ENCODE results near the gene ARIH1. TPM values are rescaled to one million over a fixed set of nuclear protein-coding genes. Genes with fewer than 3 reads are reported as not detected.
A peak's percentile ranks its signal among the peaks of the same experiment; 100 is the strongest.

ARIH1 gene
- total RNA-seq, 1 experiment from 2014 or later = 209 TPM

DNA sequence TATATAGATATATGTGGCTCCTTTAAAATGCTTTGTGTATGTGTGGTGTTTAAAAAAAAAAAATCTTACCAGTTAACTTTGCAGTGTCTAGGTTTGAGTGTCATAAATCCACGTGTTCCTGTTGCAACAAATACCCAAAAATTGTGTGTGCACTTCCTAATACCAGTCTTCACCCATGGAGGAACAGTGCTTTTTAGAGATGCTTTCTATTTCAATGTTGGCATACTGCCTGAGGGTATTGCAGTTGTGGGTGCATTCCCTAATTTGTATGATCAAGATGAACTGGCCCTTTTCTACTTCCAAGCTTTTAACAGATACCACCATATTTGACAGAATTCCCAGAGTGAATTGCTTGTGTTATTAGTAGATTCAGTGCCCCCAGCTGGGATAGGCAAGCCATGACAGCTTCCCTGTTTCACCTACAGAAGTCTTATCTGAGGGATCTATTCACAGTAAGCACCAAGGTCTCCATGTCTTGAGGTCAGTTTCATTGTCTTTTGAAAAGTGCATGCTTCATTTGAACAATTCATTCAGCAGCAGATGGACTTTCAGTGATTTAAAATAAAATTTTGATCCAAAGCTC lies 111.4 kb downstream of the ARIH1 start:
- H3K4me1 ChIP-seq (ENCODE audit: control insufficient read depth in 1 of 2, insufficient read depth in 2 of 2, low read length in 2 of 2) = no peaks in the 10 kb centered on the region
- POLR2A ChIA-PET = interaction anchor here (0.8 kb wide), 1 partner anchor 9 kb away, joined by 3 read pairs; no protein-coding TSS in a partner anchor
- no peak overlapping the region for H3K4me3 ChIP-seq (replicated peaks in 1 of 2; ENCODE audit: low read depth in 1 of 2, low read length in 2 of 2)
- no peaks in the 10 kb centered on the region for H3K9me3 ChIP-seq (ENCODE audit: control insufficient read depth in 1 of 2, insufficient read depth in 1 of 2, low read depth in 1 of 2, low read length in 2 of 2)
- H3K79me2 ChIP-seq (ENCODE audit: insufficient read depth, low read length) = no peaks in the 10 kb centered on the region
- ATAC-seq (peak; percentile 71), DNase-seq (ENCODE audit: low read depth, low spot score) (no peak)
- H3K9me2 ChIP-seq (ENCODE audit: insufficient read depth) = no peaks in the 10 kb centered on the region
- H3K27ac ChIP-seq (ENCODE audit: low read depth, low read length) = no peak overlapping the region
- H3K4me2 ChIP-seq (ENCODE audit: low read length) = no peak overlapping the region
- H3K27me3 ChIP-seq (ENCODE audit: insufficient read depth, low read length) = no peaks in the 10 kb centered on the region
- intact Hi-C loops (cut with micrococcal nuclease) = loop anchor here (10.0 kb wide), 1 partner anchor 271 kb away; no protein-coding TSS in a partner anchor
- no peak overlapping the region for H2AFZ ChIP-seq (ENCODE audit: low read depth, low read length, poor library complexity, severe bottlenecking)
- H4K20me1 ChIP-seq (ENCODE audit: insufficient read depth) = 0 out of 2 replicates have a peak, but pooled peaks cover 2% of the 10 kb centered on the region
- RAD21 ChIA-PET (ENCODE audit: low non-redundant PET in 1 of 2, low total read pairs in 2 of 2, uncharacterized antibody in 2 of 2, unreplicated experiment in 2 of 2) = no interaction called here
- no peak for TF ChIP-seq SRF (IDR thresholded peaks at IDR 0.05; ENCODE audit: low read depth)
- TF ChIP-seq RAD21 (IDR thresholded peaks at IDR 0.05; ENCODE audit: low read depth) = peak; percentile 36
- TF ChIP-seq, protein P1, sequence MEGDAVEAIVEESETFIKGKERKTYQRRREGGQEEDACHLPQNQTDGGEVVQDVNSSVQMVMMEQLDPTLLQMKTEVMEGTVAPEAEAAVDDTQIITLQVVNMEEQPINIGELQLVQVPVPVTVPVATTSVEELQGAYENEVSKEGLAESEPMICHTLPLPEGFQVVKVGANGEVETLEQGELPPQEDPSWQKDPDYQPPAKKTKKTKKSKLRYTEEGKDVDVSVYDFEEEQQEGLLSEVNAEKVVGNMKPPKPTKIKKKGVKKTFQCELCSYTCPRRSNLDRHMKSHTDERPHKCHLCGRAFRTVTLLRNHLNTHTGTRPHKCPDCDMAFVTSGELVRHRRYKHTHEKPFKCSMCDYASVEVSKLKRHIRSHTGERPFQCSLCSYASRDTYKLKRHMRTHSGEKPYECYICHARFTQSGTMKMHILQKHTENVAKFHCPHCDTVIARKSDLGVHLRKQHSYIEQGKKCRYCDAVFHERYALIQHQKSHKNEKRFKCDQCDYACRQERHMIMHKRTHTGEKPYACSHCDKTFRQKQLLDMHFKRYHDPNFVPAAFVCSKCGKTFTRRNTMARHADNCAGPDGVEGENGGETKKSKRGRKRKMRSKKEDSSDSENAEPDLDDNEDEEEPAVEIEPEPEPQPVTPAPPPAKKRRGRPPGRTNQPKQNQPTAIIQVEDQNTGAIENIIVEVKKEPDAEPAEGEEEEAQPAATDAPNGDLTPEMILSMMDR (IDR thresholded peaks at IDR 0.05 in 2 of 3, conservative IDR thresholded peaks at IDR 0.05 in 1 of 3; ENCODE audit: borderline replicate concordance in 1 of 3, insufficient read depth in 1 of 3, low read depth in 2 of 3, low read length in 2 of 3) = peak; percentile 14 to 49 (median 33); a peak in 4 of 6 replicates
- TF ChIP-seq TCF7L2 (IDR thresholded peaks at IDR 0.05; ENCODE audit: borderline replicate concordance, extremely low read depth, insufficient read depth, insufficient read length) = no peak
- TF ChIP-seq ELF1 (IDR thresholded peaks at IDR 0.05; ENCODE audit: borderline replicate concordance, low read depth) = no peak
- TF ChIP-seq SP1 (IDR thresholded peaks at IDR 0.05; ENCODE audit: low read depth) = no peak
- CTCF ChIA-PET = interaction anchor here (1.1 to 1.9 kb wide), 3 partner anchors 12 to 273 kb away, joined by 4 to 10 read pairs (median 7); no protein-coding TSS in a partner anchor
- peaks cover 32 to 35% of the 10 kb centered on the region in 2 experiments for H3K36me3 ChIP-seq (ENCODE audit: control insufficient read depth in 1 of 2, insufficient read depth in 2 of 2, low read length in 2 of 2)
- TSS peak; percentile 4 for BruUV-seq (replicated peaks)
- no peak overlapping the region for H3K9ac ChIP-seq (ENCODE audit: low read length)

DNA sequence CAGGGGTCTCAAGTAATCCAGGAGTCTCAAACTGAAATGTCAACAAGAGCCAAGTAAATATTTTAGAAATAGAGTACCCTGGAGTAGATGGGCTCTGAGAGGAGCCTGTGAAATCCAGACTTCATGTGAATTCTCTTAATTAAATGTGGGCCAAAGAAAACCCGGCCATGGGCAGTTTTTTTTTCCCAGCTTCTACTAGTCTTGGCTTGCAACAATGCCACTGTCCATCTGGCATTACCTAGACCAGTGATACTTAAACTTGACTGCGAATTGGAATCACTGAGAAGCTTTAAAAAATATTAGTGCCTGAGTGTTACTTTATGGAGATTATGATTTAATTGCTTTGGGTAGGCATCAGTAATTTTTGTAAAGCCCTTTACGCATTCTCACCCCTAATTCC lies 114.0 kb downstream of the ARIH1 start:
- H4K20me1 ChIP-seq (ENCODE audit: insufficient read depth) = 0 out of 2 replicates have a peak, but pooled peaks cover 2% of the 10 kb centered on the region

More for the DNA sequence above, 114.0 kb downstream of the ARIH1 start:
- TF ChIP-seq ZNF274 (IDR thresholded peaks at IDR 0.05; ENCODE audit: low read depth, low read length) (no peak), ZFX (IDR thresholded peaks at IDR 0.05) (no peak)
- TF ChIP-seq, protein P2, sequence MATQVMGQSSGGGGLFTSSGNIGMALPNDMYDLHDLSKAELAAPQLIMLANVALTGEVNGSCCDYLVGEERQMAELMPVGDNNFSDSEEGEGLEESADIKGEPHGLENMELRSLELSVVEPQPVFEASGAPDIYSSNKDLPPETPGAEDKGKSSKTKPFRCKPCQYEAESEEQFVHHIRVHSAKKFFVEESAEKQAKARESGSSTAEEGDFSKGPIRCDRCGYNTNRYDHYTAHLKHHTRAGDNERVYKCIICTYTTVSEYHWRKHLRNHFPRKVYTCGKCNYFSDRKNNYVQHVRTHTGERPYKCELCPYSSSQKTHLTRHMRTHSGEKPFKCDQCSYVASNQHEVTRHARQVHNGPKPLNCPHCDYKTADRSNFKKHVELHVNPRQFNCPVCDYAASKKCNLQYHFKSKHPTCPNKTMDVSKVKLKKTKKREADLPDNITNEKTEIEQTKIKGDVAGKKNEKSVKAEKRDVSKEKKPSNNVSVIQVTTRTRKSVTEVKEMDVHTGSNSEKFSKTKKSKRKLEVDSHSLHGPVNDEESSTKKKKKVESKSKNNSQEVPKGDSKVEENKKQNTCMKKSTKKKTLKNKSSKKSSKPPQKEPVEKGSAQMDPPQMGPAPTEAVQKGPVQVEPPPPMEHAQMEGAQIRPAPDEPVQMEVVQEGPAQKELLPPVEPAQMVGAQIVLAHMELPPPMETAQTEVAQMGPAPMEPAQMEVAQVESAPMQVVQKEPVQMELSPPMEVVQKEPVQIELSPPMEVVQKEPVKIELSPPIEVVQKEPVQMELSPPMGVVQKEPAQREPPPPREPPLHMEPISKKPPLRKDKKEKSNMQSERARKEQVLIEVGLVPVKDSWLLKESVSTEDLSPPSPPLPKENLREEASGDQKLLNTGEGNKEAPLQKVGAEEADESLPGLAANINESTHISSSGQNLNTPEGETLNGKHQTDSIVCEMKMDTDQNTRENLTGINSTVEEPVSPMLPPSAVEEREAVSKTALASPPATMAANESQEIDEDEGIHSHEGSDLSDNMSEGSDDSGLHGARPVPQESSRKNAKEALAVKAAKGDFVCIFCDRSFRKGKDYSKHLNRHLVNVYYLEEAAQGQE (IDR thresholded peaks at IDR 0.05; ENCODE audit: low read depth) = no peak
- DNase-seq (ENCODE audit: low read depth, low spot score) (no peak), ATAC-seq (no peak)
- ChIA-PET CTCF (interaction anchor here (4.5 kb wide), 1 partner anchor 11 kb away, joined by 42 read pairs; no protein-coding TSS in a partner anchor), RAD21 (ENCODE audit: low non-redundant PET in 1 of 2, low total read pairs in 2 of 2, uncharacterized antibody in 2 of 2, unreplicated experiment in 2 of 2) (no interaction called here), POLR2A (no interaction called here)
- H3K27ac ChIP-seq (ENCODE audit: low read depth, low read length) = no peak overlapping the region
- no peaks in the 10 kb centered on the region for H3K27me3 ChIP-seq (ENCODE audit: insufficient read depth, low read length)
- H3K4me3 ChIP-seq (replicated peaks in 1 of 2; ENCODE audit: low read depth in 1 of 2, low read length in 2 of 2) = no peak overlapping the region
- H3K9me3 ChIP-seq (ENCODE audit: control insufficient read depth in 1 of 2, insufficient read depth in 1 of 2, low read depth in 1 of 2, low read length in 2 of 2) = no peaks in the 10 kb centered on the region
- H3K9ac ChIP-seq (ENCODE audit: low read length) = no peak overlapping the region
- no TSS peak for BruUV-seq (replicated peaks)
- no peak overlapping the region for H3K4me2 ChIP-seq (ENCODE audit: low read length)
- H3K9me2 ChIP-seq (ENCODE audit: insufficient read depth) = no peaks in the 10 kb centered on the region
- no peaks in the 10 kb centered on the region for H3K79me2 ChIP-seq (ENCODE audit: insufficient read depth, low read length)
- intact Hi-C loops (cut with micrococcal nuclease) = loop anchor here (10.0 kb wide), 1 partner anchor 273 kb away; no protein-coding TSS in a partner anchor
- H2AFZ ChIP-seq (ENCODE audit: low read depth, low read length, poor library complexity, severe bottlenecking) = no peak overlapping the region
- no peaks in the 10 kb centered on the region for H3K4me1 ChIP-seq (ENCODE audit: control insufficient read depth in 1 of 2, insufficient read depth in 2 of 2, low read length in 2 of 2)
- peaks cover 14% of the 10 kb centered on the region in 2 experiments; a peak in 2 of 4 replicates for H3K36me3 ChIP-seq (ENCODE audit: control insufficient read depth in 1 of 2, insufficient read depth in 2 of 2, low read length in 2 of 2)

Data from HCT116 (cell line).